OCI-LY7 (cell line): ENCODE data around the gene CAND2.
"Not testable (repeated sequence)": the region's sequence is repeated elsewhere in the genome, so short reads cannot be mapped to it uniquely, and the experiment has no call there.

Experiments used
- EZH2phosphoT487 ChIP-seq: fragments of 200-600 bp; sonication (generic); IDR thresholded peaks from 2 replicates; pipeline ENCODE4 v1.6.1; 2018; ENCODE audit warnings: low read depth, borderline replicate concordance, mild to moderate bottlenecking, mixed run types, antibody characterized with exemption, low read length, moderate library complexity, mixed read lengths
- TF ChIP-seq, protein P1 (sequence below): fragments of 200-600 bp; sonication (generic); conservative IDR thresholded peaks from 2 replicates; pipeline ENCODE4 v1.5.1; 2014; ENCODE audit warnings: mild to moderate bottlenecking, antibody characterized with exemption, low read length, moderate library complexity, mixed read lengths

DNA sequence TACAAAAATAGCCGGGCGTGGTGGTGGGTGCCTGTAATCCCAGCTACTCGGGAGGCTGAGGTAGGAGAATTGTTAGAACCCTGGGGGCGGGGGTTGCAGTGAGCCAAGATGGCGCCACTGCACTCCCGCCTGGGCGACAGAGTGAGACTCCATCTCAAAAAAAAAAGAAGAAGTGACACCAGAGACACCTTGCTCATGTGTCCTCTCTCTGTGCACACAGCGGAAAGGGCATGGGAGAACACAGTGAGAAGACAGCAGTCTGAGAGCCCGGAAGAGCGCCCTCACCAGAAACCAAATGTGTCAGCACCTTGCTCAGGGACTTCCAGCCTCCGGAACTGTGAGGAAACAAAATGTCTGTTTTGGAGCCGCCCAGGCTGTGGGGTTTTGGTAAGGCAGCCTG is 85.4 kb downstream of the CAND2 start:
- TF ChIP-seq, protein P1, sequence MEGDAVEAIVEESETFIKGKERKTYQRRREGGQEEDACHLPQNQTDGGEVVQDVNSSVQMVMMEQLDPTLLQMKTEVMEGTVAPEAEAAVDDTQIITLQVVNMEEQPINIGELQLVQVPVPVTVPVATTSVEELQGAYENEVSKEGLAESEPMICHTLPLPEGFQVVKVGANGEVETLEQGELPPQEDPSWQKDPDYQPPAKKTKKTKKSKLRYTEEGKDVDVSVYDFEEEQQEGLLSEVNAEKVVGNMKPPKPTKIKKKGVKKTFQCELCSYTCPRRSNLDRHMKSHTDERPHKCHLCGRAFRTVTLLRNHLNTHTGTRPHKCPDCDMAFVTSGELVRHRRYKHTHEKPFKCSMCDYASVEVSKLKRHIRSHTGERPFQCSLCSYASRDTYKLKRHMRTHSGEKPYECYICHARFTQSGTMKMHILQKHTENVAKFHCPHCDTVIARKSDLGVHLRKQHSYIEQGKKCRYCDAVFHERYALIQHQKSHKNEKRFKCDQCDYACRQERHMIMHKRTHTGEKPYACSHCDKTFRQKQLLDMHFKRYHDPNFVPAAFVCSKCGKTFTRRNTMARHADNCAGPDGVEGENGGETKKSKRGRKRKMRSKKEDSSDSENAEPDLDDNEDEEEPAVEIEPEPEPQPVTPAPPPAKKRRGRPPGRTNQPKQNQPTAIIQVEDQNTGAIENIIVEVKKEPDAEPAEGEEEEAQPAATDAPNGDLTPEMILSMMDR: peak; percentile 43
- not testable (repeated sequence) for TF ChIP-seq EZH2phosphoT487
